Measurements from ENCODE around the gene TXNRD2. TPM values are rescaled to one million over a fixed set of nuclear protein-coding genes. Genes with fewer than 3 reads are reported as not detected.

TXNRD2 gene
- total and polyA plus RNA-seq, 10 of the 15 experiments (the other 5 are each of a cell fraction or from before 2014, with no cell fraction given): 1.6 to 26.0 (median 13.9) TPM

DNA sequence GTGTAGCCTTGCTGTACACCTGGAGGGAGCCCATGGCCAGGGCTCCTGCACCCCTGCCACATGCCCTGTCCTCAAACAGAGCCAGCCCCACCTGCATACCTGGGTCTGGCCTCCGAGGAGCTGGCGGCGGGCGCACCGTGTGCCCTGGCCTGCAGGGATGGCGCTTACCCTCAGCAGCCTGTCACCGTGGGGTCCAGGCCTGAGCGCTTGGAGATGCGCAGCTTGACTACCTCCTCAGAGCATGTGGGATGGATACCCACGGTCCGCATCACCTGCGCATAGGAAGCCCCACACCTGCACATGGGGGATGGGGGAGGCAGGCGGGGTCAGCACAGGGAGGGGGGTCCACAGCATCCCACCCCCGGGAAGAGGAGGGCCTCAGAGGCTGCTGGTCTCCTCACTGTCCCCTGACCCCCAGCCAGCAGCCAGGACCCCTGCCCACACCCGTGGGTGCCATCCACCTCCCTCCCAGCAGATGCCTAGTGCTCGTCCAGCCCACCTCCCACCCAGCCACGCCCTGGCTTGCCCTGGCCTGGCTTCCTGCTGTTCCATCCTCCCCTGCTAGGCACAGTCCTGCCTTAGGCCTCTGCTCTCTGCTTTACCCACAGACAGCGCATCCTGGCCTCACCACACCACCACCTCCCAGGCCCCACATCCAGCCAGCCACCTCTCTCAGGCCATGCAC lies 64.5 kb downstream of the TXNRD2 start:
- SMC1A ChIA-PET (ENCODE audit: uncharacterized antibody, unreplicated experiment): no interaction called here
- POLR2A ChIA-PET: no interaction called here
- ATAC-seq: no peak
- no peak for FAIRE-seq
- no peak overlapping the region for H3K27ac ChIP-seq (ENCODE audit: control insufficient read depth, insufficient read depth)
- no TSS peak for BruUV-seq (replicated peaks)
- RAD21 ChIA-PET (ENCODE audit: unreplicated experiment): no interaction called here
- no peak for TF ChIP-seq CBX5 (IDR thresholded peaks at IDR 0.05; ENCODE audit: low read depth)
- no peak overlapping the region for H2AFZ ChIP-seq (ENCODE audit: control insufficient read depth, low read depth, low read length)
- no peaks in the 10 kb centered on the region for H3K79me2 ChIP-seq (ENCODE audit: control insufficient read depth, insufficient read depth, low read length)
- intact Hi-C loops (cut with micrococcal nuclease; ENCODE audit: unreplicated experiment) (no loop called here), in situ Hi-C loops (cut with MboI) (no loop called here)
- DNase-seq (ENCODE audit: low read depth, low spot score): no peak
- H3K27me3 ChIP-seq (replicated peaks in 1 of 2; ENCODE audit: control insufficient read depth in 2 of 2, insufficient read depth in 2 of 2, low read length in 1 of 2): no peaks in the 10 kb centered on the region
- no peaks in the 10 kb centered on the region for H4K20me1 ChIP-seq (ENCODE audit: control insufficient read depth, insufficient read depth)
- no peaks in the 10 kb centered on the region for H3K4me1 ChIP-seq (ENCODE audit: control insufficient read depth, insufficient read depth, low read length)
- H3K4me2 ChIP-seq (ENCODE audit: control insufficient read depth, insufficient read depth): no peak overlapping the region
- CTCF ChIA-PET: no interaction called here
- H3K9ac ChIP-seq (ENCODE audit: control insufficient read depth, insufficient read depth, low read length): no peak overlapping the region
- H3K36me3 ChIP-seq (ENCODE audit: control insufficient read depth in 2 of 2, insufficient read depth in 2 of 2, low read length in 1 of 2): no peaks in the 10 kb centered on the region
- no peak overlapping the region for H3K4me3 ChIP-seq
- H3K9me3 ChIP-seq (replicated peaks; ENCODE audit: control insufficient read depth, insufficient read depth, low read length): no peaks in the 10 kb centered on the region
- 63% methylated on average over 18 of the region's 18 CpGs for WGBS (ENCODE audit: insufficient coverage, insufficient replicate concordance, low lambda C conversion rate, missing lambda C conversion rate)

GRCh38 chr22:19876314-19876940 lies 65.2 kb downstream of the TXNRD2 start:
- RAD21 ChIA-PET (ENCODE audit: unreplicated experiment): no interaction called here
- H3K9ac ChIP-seq (ENCODE audit: control insufficient read depth, insufficient read depth, low read length): no peak overlapping the region
- 62% methylated on average over 19 of the region's 21 CpGs for WGBS (ENCODE audit: insufficient coverage, insufficient replicate concordance, low lambda C conversion rate, missing lambda C conversion rate)
- no peak for DNase-seq (ENCODE audit: low read depth, low spot score)
- no peak overlapping the region for H3K4me3 ChIP-seq
- H3K79me2 ChIP-seq (ENCODE audit: control insufficient read depth, insufficient read depth, low read length): no peaks in the 10 kb centered on the region
- CTCF ChIA-PET: no interaction called here
- no TSS peak for BruUV-seq (replicated peaks)
- H3K27ac ChIP-seq (ENCODE audit: control insufficient read depth, insufficient read depth): no peak overlapping the region
- in situ Hi-C loops (cut with MboI) (no loop called here), intact Hi-C loops (cut with micrococcal nuclease; ENCODE audit: unreplicated experiment) (no loop called here)
- no peaks in the 10 kb centered on the region for H3K27me3 ChIP-seq (replicated peaks in 1 of 2; ENCODE audit: control insufficient read depth in 2 of 2, insufficient read depth in 2 of 2, low read length in 1 of 2)
- H3K36me3 ChIP-seq (ENCODE audit: control insufficient read depth in 2 of 2, insufficient read depth in 2 of 2, low read length in 1 of 2): no peaks in the 10 kb centered on the region
- no peak overlapping the region for H2AFZ ChIP-seq (ENCODE audit: control insufficient read depth, low read depth, low read length)
- no peak for ATAC-seq
- H3K4me1 ChIP-seq (ENCODE audit: control insufficient read depth, insufficient read depth, low read length): no peaks in the 10 kb centered on the region
- no peak for FAIRE-seq
- SMC1A ChIA-PET (ENCODE audit: uncharacterized antibody, unreplicated experiment): no interaction called here
- H4K20me1 ChIP-seq (ENCODE audit: control insufficient read depth, insufficient read depth): no peaks in the 10 kb centered on the region
- no peaks in the 10 kb centered on the region for H3K9me3 ChIP-seq (replicated peaks; ENCODE audit: control insufficient read depth, insufficient read depth, low read length)
- no peak overlapping the region for H3K4me2 ChIP-seq (ENCODE audit: control insufficient read depth, insufficient read depth)
- POLR2A ChIA-PET: no interaction called here
- TF ChIP-seq ZSCAN29 (IDR thresholded peaks at IDR 0.05): no peak
- TF ChIP-seq BRCA1 (IDR thresholded peaks at IDR 0.05; ENCODE audit: low read depth, low read length): no peak
- no peak for TF ChIP-seq RFX5 (IDR thresholded peaks at IDR 0.05; ENCODE audit: low read depth, low read length)
- TF ChIP-seq EED (IDR thresholded peaks at IDR 0.05; ENCODE audit: low read depth): no peak
- no peak for TF ChIP-seq POLR2AphosphoS2 (IDR thresholded peaks at IDR 0.05; ENCODE audit: low read depth, low read length)
- no peak for TF ChIP-seq SIX5 (IDR thresholded peaks at IDR 0.05; ENCODE audit: low read depth, low read length, severe bottlenecking)
- TF ChIP-seq POU2F2 (IDR thresholded peaks at IDR 0.05; ENCODE audit: borderline replicate concordance, low read depth, low read length): no peak
- TF ChIP-seq FOXK2 (IDR thresholded peaks at IDR 0.05): no peak
- TF ChIP-seq PBX3 (IDR thresholded peaks at IDR 0.05; ENCODE audit: insufficient replicate concordance, low read depth, low read length): no peak
- TF ChIP-seq, protein P1, sequence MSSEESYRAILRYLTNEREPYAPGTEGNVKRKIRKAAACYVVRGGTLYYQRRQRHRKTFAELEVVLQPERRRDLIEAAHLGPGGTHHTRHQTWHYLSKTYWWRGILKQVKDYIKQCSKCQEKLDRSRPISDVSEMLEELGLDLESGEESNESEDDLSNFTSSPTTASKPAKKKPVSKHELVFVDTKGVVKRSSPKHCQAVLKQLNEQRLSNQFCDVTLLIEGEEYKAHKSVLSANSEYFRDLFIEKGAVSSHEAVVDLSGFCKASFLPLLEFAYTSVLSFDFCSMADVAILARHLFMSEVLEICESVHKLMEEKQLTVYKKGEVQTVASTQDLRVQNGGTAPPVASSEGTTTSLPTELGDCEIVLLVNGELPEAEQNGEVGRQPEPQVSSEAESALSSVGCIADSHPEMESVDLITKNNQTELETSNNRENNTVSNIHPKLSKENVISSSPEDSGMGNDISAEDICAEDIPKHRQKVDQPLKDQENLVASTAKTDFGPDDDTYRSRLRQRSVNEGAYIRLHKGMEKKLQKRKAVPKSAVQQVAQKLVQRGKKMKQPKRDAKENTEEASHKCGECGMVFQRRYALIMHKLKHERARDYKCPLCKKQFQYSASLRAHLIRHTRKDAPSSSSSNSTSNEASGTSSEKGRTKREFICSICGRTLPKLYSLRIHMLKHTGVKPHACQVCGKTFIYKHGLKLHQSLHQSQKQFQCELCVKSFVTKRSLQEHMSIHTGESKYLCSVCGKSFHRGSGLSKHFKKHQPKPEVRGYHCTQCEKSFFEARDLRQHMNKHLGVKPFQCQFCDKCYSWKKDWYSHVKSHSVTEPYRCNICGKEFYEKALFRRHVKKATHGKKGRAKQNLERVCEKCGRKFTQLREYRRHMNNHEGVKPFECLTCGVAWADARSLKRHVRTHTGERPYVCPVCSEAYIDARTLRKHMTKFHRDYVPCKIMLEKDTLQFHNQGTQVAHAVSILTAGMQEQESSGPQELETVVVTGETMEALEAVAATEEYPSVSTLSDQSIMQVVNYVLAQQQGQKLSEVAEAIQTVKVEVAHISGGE (CRISPR knock-in tag; IDR thresholded peaks at IDR 0.05): no peak
